ENCODE results near the gene MOB3B.

Gene MOB3B

GRCh38 chr9:27391040-27391895 is 138.3 kb downstream of the MOB3B start:
- no peak for DNase-seq (ENCODE audit: low spot score)

- DNase-seq (ENCODE audit: low spot score) = no peak
These were observed 141.5 kb downstream of the MOB3B start for GRCh38 chr9:27388150-27388549.

- DNase-seq (ENCODE audit: low spot score) = no peak
These were observed 141.9 kb downstream of the MOB3B start for GRCh38 chr9:27387722-27388121.

DNA sequence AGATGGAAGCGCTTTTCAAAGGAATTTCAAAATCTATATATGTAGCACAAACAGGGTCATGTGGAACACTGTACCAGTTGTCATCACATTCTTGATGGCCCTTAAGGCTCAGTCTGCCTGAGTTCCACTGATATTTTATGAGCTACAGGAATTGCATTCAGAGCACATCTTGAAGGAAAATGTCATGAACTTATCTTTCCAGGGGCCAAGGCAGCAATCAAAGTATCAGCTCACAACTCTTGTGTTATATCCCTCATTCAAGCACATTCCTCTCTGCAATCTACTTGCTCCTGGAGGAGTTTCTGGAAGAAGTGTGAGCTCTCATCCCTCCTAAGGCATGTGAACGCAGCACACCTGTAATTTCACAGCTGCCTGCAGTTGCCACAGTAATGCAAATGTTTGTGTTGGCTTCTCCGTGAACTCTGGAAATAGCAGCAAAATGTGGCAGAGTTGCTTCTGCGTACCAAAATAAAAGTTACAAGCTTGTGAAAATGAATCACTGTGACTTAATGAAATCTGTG is 143.0 kb downstream of the MOB3B start:
- DNase-seq (ENCODE audit: low spot score) = no peak

GRCh38 chr9:27385606-27386322 is 143.8 kb downstream of the MOB3B start:
- no peak for DNase-seq (ENCODE audit: low spot score)

DNA sequence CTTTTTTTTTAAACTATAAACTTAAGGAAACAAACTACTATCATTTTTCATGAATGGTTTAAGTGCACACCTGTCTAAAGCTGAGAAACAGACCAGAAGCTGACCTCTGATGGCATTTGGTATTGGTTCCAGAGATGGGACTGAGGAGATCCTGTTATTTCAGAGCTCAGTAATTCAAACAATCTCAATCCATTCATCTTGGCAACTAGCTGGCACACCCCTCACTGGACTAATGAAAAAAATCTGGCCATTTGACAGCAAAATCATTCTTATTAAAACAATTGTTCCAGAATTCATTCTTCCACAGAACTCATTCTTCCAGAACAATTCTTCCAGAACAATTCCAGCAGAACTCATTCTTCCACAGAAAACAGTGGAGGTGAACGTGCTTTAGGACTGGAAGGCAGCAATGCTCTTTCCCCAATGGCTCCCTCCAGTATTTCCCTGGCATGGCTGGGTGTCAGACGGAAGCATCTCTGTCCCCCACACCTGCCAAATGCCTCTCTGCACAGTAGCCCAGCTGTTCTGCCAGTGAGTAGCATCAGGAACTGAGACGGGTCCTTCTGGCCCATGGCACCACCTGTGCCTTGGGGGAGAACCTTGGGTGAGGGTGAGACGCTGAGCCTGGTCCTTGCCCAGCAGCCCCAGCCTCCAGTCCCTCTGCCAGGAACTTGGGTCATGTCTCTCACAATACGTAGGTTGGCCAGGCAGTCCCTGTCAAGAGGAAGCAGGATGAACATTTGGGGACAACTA is 145.2 kb downstream of the MOB3B start:
- no peak for DNase-seq (ENCODE audit: low spot score)

GRCh38 chr9:27383524-27383923 is 146.1 kb downstream of the MOB3B start:
- no peak for DNase-seq (ENCODE audit: low spot score)

- no peak for DNase-seq (ENCODE audit: low spot score)
These were observed 146.6 kb downstream of the MOB3B start for GRCh38 chr9:27382975-27383374.

DNA sequence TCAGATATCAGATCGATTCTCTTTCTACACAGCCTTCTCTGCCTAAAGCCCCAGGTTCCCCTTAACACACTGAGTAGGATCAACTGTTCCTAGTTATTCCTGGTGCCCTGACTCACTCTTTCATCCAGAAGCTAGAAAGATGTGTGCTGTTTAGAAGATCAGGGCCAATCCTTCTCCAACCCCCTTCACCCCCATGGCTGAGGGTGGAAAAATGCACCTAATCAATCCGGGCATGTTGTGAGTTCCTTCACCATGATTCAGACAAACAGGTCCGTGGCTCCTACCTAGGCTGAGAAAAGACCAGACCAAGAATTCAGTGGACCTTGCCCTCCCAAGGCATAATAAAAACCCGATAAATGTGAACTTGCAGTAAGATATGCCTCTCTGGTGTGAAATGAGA is 147.3 kb downstream of the MOB3B start:
- DNase-seq (ENCODE audit: low spot score) = no peak

GRCh38 chr9:27379311-27380251 is 150.0 kb downstream of the MOB3B start:
- DNase-seq (ENCODE audit: low spot score) = no peak

- no peak for DNase-seq (ENCODE audit: low spot score)
These were observed 151.7 kb downstream of the MOB3B start for GRCh38 chr9:27377811-27378456.

DNA sequence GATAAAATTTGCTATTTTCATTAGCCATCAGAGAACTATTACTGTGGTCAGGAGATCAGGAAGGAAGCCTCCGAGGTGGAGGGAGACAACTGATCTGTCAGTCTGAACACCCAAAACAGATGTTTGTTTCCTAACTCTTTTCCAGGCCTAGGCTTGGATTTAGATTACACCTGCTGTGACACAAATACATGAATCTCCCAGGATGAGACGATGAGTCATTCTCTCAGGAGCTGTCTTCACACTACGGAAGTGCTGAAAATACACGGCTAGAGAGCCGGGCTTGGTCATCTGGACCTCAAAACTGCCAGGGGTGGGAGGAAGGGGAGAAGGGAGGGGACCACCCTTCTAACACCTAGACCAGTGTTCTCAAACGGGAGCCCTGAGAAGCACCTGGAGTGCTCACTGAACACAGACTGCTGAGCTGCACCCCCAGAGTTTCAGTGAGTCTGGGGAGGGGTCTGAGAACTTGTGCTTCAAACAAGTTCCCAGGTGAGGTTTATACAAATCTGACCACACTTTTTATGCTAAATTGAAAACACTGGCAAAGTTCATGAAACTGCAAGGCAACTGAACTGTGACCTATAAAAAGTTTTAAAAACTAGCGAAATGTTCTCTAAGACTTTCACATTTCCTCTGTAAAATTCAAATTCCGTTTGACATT is 152.3 kb downstream of the MOB3B start:
- no peak for DNase-seq (ENCODE audit: low spot score)

- DNase-seq (ENCODE audit: low spot score) = no peak
These were observed 155.8 kb downstream of the MOB3B start for GRCh38 chr9:27373851-27374250.

GRCh38 chr9:27372615-27373014 is 157.0 kb downstream of the MOB3B start:
- DNase-seq (ENCODE audit: low spot score) = no peak

- no peak for DNase-seq (ENCODE audit: low spot score)
These were observed 158.2 kb downstream of the MOB3B start for GRCh38 chr9:27371382-27371781.

DNA sequence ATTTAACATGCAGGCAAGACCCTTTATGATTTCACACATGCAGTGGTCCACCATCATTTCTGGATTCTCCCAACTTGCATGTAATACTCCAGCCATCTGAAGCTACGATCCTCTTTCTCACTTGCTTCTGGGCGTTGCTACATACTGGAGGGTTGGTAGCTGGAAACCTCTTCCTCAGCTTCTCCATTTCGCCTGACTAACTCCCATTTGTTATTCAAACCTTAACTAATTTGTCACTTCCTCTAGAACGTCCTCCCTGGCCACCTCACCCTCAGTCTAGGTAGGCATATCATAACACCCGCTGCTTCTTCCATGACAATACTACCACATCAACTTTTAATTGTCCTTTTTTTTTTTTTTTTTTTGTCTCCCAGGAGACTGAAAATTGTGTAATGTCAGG is 160.0 kb downstream of the MOB3B start:
- DNase-seq (ENCODE audit: low spot score) = no peak

DNA sequence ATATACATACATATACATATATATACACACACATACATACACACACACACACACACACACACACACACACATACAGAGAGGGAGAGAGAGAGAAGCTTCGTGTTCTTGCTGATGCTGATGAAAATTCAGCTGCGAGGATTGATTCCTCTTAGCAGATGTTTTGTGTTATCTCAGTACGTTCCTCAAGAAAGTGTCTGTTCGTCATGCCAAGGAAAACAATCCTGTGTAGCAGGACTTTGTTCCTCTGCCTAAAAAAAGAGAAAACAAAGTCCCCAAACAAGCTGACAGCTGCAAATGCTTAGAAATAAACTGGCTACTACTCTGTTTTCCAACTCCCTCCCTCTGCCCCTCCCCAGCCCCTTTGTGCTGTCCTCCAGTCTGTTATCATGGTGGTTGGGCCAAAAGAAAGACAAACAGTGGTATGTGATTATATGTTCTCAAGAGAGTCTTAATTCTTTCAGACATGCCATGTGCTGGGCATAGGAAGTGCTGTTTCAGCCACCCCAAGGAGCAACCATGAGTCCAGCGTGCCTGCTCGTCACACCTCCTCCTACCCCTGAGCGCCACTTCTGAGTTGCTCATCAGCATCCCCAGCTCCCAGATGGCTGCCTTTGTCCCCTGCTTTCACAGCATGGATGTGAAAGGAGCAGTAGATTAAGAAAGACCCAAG is 161.2 kb downstream of the MOB3B start:
- DNase-seq (ENCODE audit: low spot score) = peak; percentile 27

- DNase-seq (ENCODE audit: low spot score) = no peak
These were observed 161.7 kb downstream of the MOB3B start for GRCh38 chr9:27367921-27368315.

DNA sequence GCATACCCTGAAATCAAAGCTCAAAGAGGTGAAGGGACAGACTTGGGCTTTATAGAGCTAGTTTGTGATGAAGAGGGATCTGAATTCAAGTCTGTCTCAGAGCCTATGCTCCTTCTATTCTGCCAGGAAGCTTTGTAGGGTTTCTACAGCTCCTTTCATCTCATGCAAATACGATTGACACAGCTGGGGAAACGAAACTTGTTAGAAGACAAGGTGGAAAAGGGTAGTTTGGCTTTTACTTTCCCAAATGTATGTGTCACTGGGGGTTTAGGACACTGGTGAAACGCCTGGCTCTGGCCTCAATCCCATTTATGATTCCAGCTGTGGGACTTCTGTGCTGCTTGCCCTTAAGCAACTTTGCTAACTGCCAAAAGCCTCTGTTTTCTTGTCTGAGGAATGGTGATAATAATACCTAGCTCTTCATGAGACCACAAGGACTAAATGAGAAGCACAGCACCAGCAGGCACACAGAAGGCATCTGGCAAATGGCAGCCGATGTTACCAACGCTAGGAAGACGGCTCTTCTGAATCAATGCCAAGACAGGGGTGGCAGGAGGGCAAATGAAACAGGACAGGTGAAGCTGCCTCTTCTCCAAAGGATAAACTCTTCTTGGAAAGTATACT is 162.3 kb downstream of the MOB3B start:
- DNase-seq (ENCODE audit: low spot score) = no peak

Data from AG08395 (cell line).